Measurements from ENCODE around the gene CBFA2T2. TPM values are rescaled to one million over a fixed set of nuclear protein-coding genes. Genes with fewer than 3 reads are reported as not detected.
"Not testable (repeated sequence)": the region's sequence is repeated elsewhere in the genome, so short reads cannot be mapped to it uniquely, and the experiment has no call there.

Gene CBFA2T2
- total and polyA plus RNA-seq, 10 of the 15 experiments (the other 5 are each of a cell fraction or from before 2014, with no cell fraction given): 0.61 to 8.6 (median 5.5) TPM

GRCh38 chr20:33488661-33489494 is 1.0 kb upstream of the CBFA2T2 start:
- ChIA-PET RAD21 (ENCODE audit: unreplicated experiment) (interaction anchor here (0.6 to 2.5 kb wide), 9 partner anchors 49 to 288 kb away, joined by 3 to 21 read pairs (median 4); partner anchors contain the start of gene ACTL10), POLR2A (interaction anchor here (1.0 to 2.4 kb wide), 11 partner anchors 10 to 505 kb away, joined by 3 to 20 read pairs (median 5); partner anchors contain the start of genes ACTL10, CDK5RAP1, PXMP4 and RALY), SMC1A (ENCODE audit: uncharacterized antibody, unreplicated experiment) (interaction anchor here (0.7 to 2.0 kb wide), 6 partner anchors 10 to 178 kb away, joined by 3 to 8 read pairs (median 5); partner anchors contain the start of gene ACTL10), CTCF (interaction anchor here (0.9 to 2.9 kb wide), 4 partner anchors 12 to 179 kb away, joined by 3 to 17 read pairs (median 6); partner anchors contain the start of gene ACTL10)
- H3K27me3 ChIP-seq (replicated peaks in 1 of 2; ENCODE audit: control insufficient read depth in 2 of 2, insufficient read depth in 2 of 2, low read length in 1 of 2); H3K36me3 ChIP-seq (ENCODE audit: control insufficient read depth in 2 of 2, insufficient read depth in 2 of 2, low read length in 1 of 2); H4K20me1 ChIP-seq (ENCODE audit: control insufficient read depth, insufficient read depth); in situ Hi-C loops (cut with MboI); FAIRE-seq; H3K79me2 ChIP-seq (ENCODE audit: control insufficient read depth, insufficient read depth, low read length); H3K9me3 ChIP-seq (replicated peaks; ENCODE audit: control insufficient read depth, insufficient read depth, low read length); ATAC-seq; intact Hi-C loops (cut with micrococcal nuclease; ENCODE audit: unreplicated experiment); H3K4me1 ChIP-seq (ENCODE audit: control insufficient read depth, insufficient read depth, low read length); DNase-seq (ENCODE audit: low read depth, low spot score); H3K4me3 ChIP-seq: not testable (repeated sequence)
- TF ChIP-seq MLLT1 (IDR thresholded peaks at IDR 0.05): peak; percentile 82
- Histone ChIP-seq H3K4me2 (ENCODE audit: control insufficient read depth, insufficient read depth) (peak overlapping the region; percentile 62), H3K9ac (ENCODE audit: control insufficient read depth, insufficient read depth, low read length) (peak overlapping the region; percentile 84), H2AFZ (ENCODE audit: control insufficient read depth, low read depth, low read length) (peak overlapping the region; percentile 81; the same call in 1 of the 2 replicates), H3K27ac (ENCODE audit: control insufficient read depth, insufficient read depth) (peak overlapping the region; percentile 76)
- BruUV-seq (replicated peaks): TSS peak; percentile 97
- WGBS (ENCODE audit: insufficient coverage, insufficient replicate concordance, low lambda C conversion rate, missing lambda C conversion rate): 95% methylated on average over 32 of the region's 32 CpGs
